IMR-90 (cell line): ENCODE measurements around the gene RAET1E. TPM values are rescaled to one million over a fixed set of nuclear protein-coding genes. Genes with fewer than 3 reads are reported as not detected.

Experiments used
- ATAC-seq: fragments of 200-7000 bp; cut with Tn5 transposase; 2 replicates; pipeline ENCODE4 v1.9.1; 2020; ENCODE audit warnings: low read depth, mild to moderate bottlenecking, moderate library complexity
- BruUV-seq: library from RNA; stranded (reverse); fragments of 400-500 nt; replicated peaks from 2 replicates; lab custom pipeline; 2021; lab: Mats Ljungman, UMichigan
- CTCF ChIA-PET: fragments of 300-600 bp; formaldehyde crosslinking; extraction: SDS; loops from one replicate; lab custom pipeline; 2021; ENCODE audit warnings: antibody characterized with exemption; lab: Yijun Ruan, JAX
- POLR2A ChIA-PET: fragments of 300-600 bp; sonication (Branson Sonifier 250); formaldehyde crosslinking; loops from one replicate; lab custom pipeline; 2022; ENCODE audit warnings: antibody characterized with exemption; ENCODE audit not compliant: unreplicated experiment; lab: Charles Lee
- DNase-seq: peaks from one replicate; pipeline ENCODE4 v3.0.0; 2013
- H2AFZ ChIP-seq: replicated peaks from 2 replicates; pipeline ENCODE3; 2013; ENCODE audit warnings: low read length, mild to moderate bottlenecking; ENCODE audit not compliant: poor library complexity
- H2AK5ac ChIP-seq: 2 replicates; pipeline ENCODE4 v1.6.1; 2013; ENCODE audit warnings: low read depth, low read length, inconsistent platforms
- H2AK9ac ChIP-seq: replicated peaks from 2 replicates; pipeline ENCODE3; 2013; ENCODE audit warnings: mild to moderate bottlenecking, low read depth, low read length, moderate library complexity; ENCODE audit not compliant: poor library complexity
- H2BK120ac ChIP-seq: 2 replicates; pipeline ENCODE4 v1.6.1; 2013; ENCODE audit warnings: low read depth, low read length, inconsistent platforms
- H2BK15ac ChIP-seq: 3 replicates; pipeline ENCODE4 v1.6.1; 2013; ENCODE audit warnings: low read depth, low read length, inconsistent platforms
- H2BK20ac ChIP-seq: 2 replicates; pipeline ENCODE4 v1.6.1; 2013; ENCODE audit warnings: low read depth, mild to moderate bottlenecking, inconsistent platforms, low read length, moderate library complexity
- H2BK5ac ChIP-seq: 2 replicates; pipeline ENCODE4 v1.6.1; 2013; ENCODE audit warnings: mild to moderate bottlenecking, low read depth, low read length, inconsistent platforms; ENCODE audit not compliant: poor library complexity, severe bottlenecking
- H3K14ac ChIP-seq: replicated peaks from 2 replicates; pipeline ENCODE4 v1.6.1; 2013; ENCODE audit warnings: low read depth, low read length, inconsistent platforms
- H3K18ac ChIP-seq: 2 replicates; pipeline ENCODE4 v1.6.1; 2013; ENCODE audit warnings: low read depth, low read length, control low read depth
- H3K23ac ChIP-seq: 2 replicates; pipeline ENCODE4 v1.6.1; 2013; ENCODE audit warnings: low read depth, low read length, inconsistent platforms
- H3K27ac ChIP-seq: 2 replicates; pipeline ENCODE4 v1.5.1; 2013; ENCODE audit warnings: mild to moderate bottlenecking, control low read depth, low read length; ENCODE audit not compliant: insufficient read depth
- H3K27me3 ChIP-seq: 2 replicates; pipeline ENCODE4 v1.6.1; 2013; ENCODE audit warnings: low read length; ENCODE audit not compliant: control insufficient read depth, insufficient read depth
- H3K36me3 ChIP-seq: 2 replicates; pipeline ENCODE4 v1.6.1; 2013; ENCODE audit warnings: low read length, mixed read lengths; ENCODE audit not compliant: control insufficient read depth, insufficient read depth
- H3K4ac ChIP-seq: 2 replicates; pipeline ENCODE4 v1.6.1; 2013; ENCODE audit warnings: low read depth, low read length, inconsistent platforms
- H3K4me1 ChIP-seq: 2 replicates; pipeline ENCODE4 v1.6.1; 2013; ENCODE audit warnings: low read length, mixed read lengths; ENCODE audit not compliant: control insufficient read depth, insufficient read depth
- H3K4me2 ChIP-seq: 2 replicates; pipeline ENCODE4 v1.6.1; 2013; ENCODE audit warnings: low read depth, mild to moderate bottlenecking, control low read depth, low read length, moderate library complexity
- H3K4me3 ChIP-seq: 2 replicates; pipeline ENCODE4 v1.5.1; 2013; ENCODE audit warnings: low read depth, mild to moderate bottlenecking, control low read depth, low read length, moderate library complexity; ENCODE audit not compliant: insufficient read depth
- H3K56ac ChIP-seq: 2 replicates; pipeline ENCODE4 v1.6.1; 2013; ENCODE audit warnings: low read length, inconsistent platforms; ENCODE audit not compliant: insufficient read depth; ENCODE audit errors: extremely low read depth
- H3K79me1 ChIP-seq, 2 experiments: 2 replicates each; pipeline ENCODE4 v1.6.1; 2013; ENCODE audit warnings: low read length in 2 of 2, inconsistent platforms in 1 of 2, low read depth in 1 of 2
- H3K9ac ChIP-seq: 2 replicates; pipeline ENCODE4 v1.6.1; 2013; ENCODE audit warnings: low read depth, low read length, control low read depth
- H3K9me1 ChIP-seq: 2 replicates; pipeline ENCODE4 v1.6.1; 2013; ENCODE audit warnings: low read length, inconsistent platforms; ENCODE audit not compliant: insufficient read depth
- H3K9me3 ChIP-seq: 2 replicates; pipeline ENCODE4 v1.6.1; 2013; ENCODE audit warnings: low read length; ENCODE audit not compliant: control insufficient read depth, insufficient read depth
- H4K20me1 ChIP-seq: 2 replicates; pipeline ENCODE4 v1.6.1; 2013; ENCODE audit warnings: low read length, inconsistent platforms; ENCODE audit not compliant: insufficient read depth
- H4K5ac ChIP-seq: 2 replicates; pipeline ENCODE4 v1.6.1; 2013; ENCODE audit warnings: mild to moderate bottlenecking, low read depth, low read length, control low read depth
- H4K8ac ChIP-seq, 2 experiments: 2 replicates each; pipeline ENCODE4 v1.6.1; 2013; ENCODE audit warnings: low read depth in 2 of 2, low read length in 2 of 2, control low read depth in 1 of 2, inconsistent platforms in 1 of 2
- H4K91ac ChIP-seq: 2 replicates; pipeline ENCODE4 v1.6.1; 2013; ENCODE audit warnings: low read depth, low read length, inconsistent platforms; ENCODE audit not compliant: insufficient read depth
- BHLHE40 ChIP-seq: fragments of 150-350 bp; IDR thresholded peaks from 2 replicates; pipeline ENCODE4 v1.6.1; 2016; ENCODE audit warnings: mild to moderate bottlenecking, low read depth, low read length
- CHD1 ChIP-seq: IDR thresholded peaks from 2 replicates; pipeline ENCODE4 v1.6.1; 2012; ENCODE audit warnings: low read depth, low read length, improper control_type of control experiment
- FOS ChIP-seq: fragments of 150-350 bp; IDR thresholded peaks from 2 replicates; pipeline ENCODE4 v1.6.1; 2016; ENCODE audit warnings: low read depth, low read length
- MAFK ChIP-seq: IDR thresholded peaks from 2 replicates; pipeline ENCODE4 v1.6.1; 2012; ENCODE audit warnings: low read depth, low read length, improper control_type of control experiment
- MAZ ChIP-seq: IDR thresholded peaks from 2 replicates; pipeline ENCODE4 v1.6.1; 2012; ENCODE audit warnings: low read depth, mild to moderate bottlenecking, low read length, improper control_type of control experiment, moderate library complexity, borderline replicate concordance
- MXI1 ChIP-seq: IDR thresholded peaks from 2 replicates; pipeline ENCODE4 v1.6.1; 2012; ENCODE audit warnings: low read depth, mild to moderate bottlenecking, low read length, moderate library complexity, borderline replicate concordance
- NFE2L2 ChIP-seq: fragments of 150-350 bp; IDR thresholded peaks from 2 replicates; pipeline ENCODE4 v1.6.1; 2016; ENCODE audit warnings: low read depth, mild to moderate bottlenecking, low read length
- POLR2A ChIP-seq: IDR thresholded peaks from 2 replicates; pipeline ENCODE4 v1.6.1; 2012; ENCODE audit warnings: mild to moderate bottlenecking, low read depth, low read length
- RAD21 ChIP-seq: IDR thresholded peaks from 2 replicates; pipeline ENCODE4 v1.6.1; 2012; ENCODE audit warnings: low read length, improper control_type of control experiment
- RFX5 ChIP-seq: IDR thresholded peaks from 2 replicates; pipeline ENCODE4 v1.8.0; 2012; ENCODE audit warnings: low read depth, mild to moderate bottlenecking, low read length, moderate library complexity
- SMC3 ChIP-seq: fragments of 150-350 bp; IDR thresholded peaks from 2 replicates; pipeline ENCODE4 v1.6.1; 2016; ENCODE audit warnings: low read depth, mild to moderate bottlenecking, antibody characterized with exemption, low read length, moderate library complexity
- WGBS, 2 experiments: methylation state at CpG; one replicate each; pipeline versions ENCODE4 v1.1.5 to v1.1.7; 2013; ENCODE audit warnings: missing lambda C conversion rate in 2 of 2; ENCODE audit not compliant: insufficient read length in 1 of 2; ENCODE audit errors: extremely low coverage in 2 of 2; 5-methylcytosine and 5-hydroxymethylcytosine counted together
- dilution Hi-C: fragments of 300-500 bp; cut with HindIII; formaldehyde crosslinking; loops from one replicate; pipeline ENCODE4 v1.14.3; 2018; ENCODE audit warnings: low sequenced_read_pairs; ENCODE audit not compliant: unreplicated experiment
- in situ Hi-C: fragments of 300-500 bp; cut with MboI; formaldehyde crosslinking; loops from 3 replicates; pipeline ENCODE4 v1.14.3; 2019; ENCODE audit warnings: low sequenced_read_pairs, inconsistent platforms, mixed read lengths
- intact Hi-C: fragments of 100-400 bp; cut with micrococcal nuclease; formaldehyde crosslinking; loops from 2 replicates; pipeline ENCODE4 v1.10.0; 2022
- polyA plus RNA-seq, 3 experiments: library from polyadenylated mRNA; depleted of rRNA; stranded (reverse); fragments of >200 nt; gene quantifications; 2 replicates each; pipeline ENCODE4 v1.2.3, GENCODE V29; 2012; ENCODE audit warnings: low replicate concordance in 1 of 3
- total RNA-seq: library from RNA; depleted of rRNA; stranded (reverse); fragments of >200 nt; gene quantifications from 2 replicates; pipeline ENCODE4 v1.2.3, GENCODE V29; 2012

The RAET1E gene
- total and polyA plus RNA-seq, 2 of the 4 experiments (the other 2 are of a cell fraction), result not detected

GRCh38 chr6:149857541-149857940 lies 40.4 kb downstream of the RAET1E start:
- intact Hi-C loops, result no loop called here
- TF ChIP-seq RFX5 (no peak), RAD21 (no peak), FOS (no peak), CHD1 (no peak), BHLHE40 (no peak), MXI1 (no peak), MAZ (no peak), MAFK (no peak), NFE2L2 (no peak), SMC3 (no peak), POLR2A (no peak)
- no peak overlapping the region for H3K4me2 ChIP-seq
- H3K9ac ChIP-seq, result no peak overlapping the region; the same call in 1 of the 2 replicates
- H2BK120ac ChIP-seq, result peak overlapping the region; percentile 93
- BruUV-seq, result no TSS peak
- in situ Hi-C loops, result no loop called here
- H3K14ac ChIP-seq, result peak overlapping the region; percentile 83
- H4K91ac ChIP-seq, result peak overlapping the region; percentile 84; the same call in 1 of the 2 replicates
- H2AFZ ChIP-seq, result no peak overlapping the region
- H2AK5ac ChIP-seq, result peak overlapping the region; percentile 69; the same call in 1 of the 2 replicates
- H3K27me3 ChIP-seq, result no peaks in the 10 kb centered on the region
- ChIA-PET CTCF (interaction anchor here (0.7 kb wide), 1 partner anchor 46 kb away, joined by 6 read pairs; no protein-coding TSS in a partner anchor), POLR2A (no interaction called here)
- peak overlapping the region; percentile 98 for H3K4ac ChIP-seq
- no peak overlapping the region for H3K4me3 ChIP-seq
- H3K18ac ChIP-seq, result peak overlapping the region; percentile 76; the same call in 1 of the 2 replicates
- peaks cover 24% of the 10 kb centered on the region for H3K9me1 ChIP-seq
- H2BK5ac ChIP-seq, result peak overlapping the region; percentile 98
- H2BK20ac ChIP-seq, result peak overlapping the region; percentile 71; the same call in 1 of the 2 replicates
- peak overlapping the region; percentile 82 for H2BK15ac ChIP-seq
- peak overlapping the region; percentile 54; the same call in 1 of the 2 replicates for H3K27ac ChIP-seq
- H3K23ac ChIP-seq, result peak overlapping the region; percentile 82; the same call in 1 of the 2 replicates
- no CpG with 5 or more reads among the region's 5 CpGs for WGBS, 2 experiments
- H3K9me3 ChIP-seq, result no peaks in the 10 kb centered on the region
- H4K20me1 ChIP-seq, result peaks cover 16% of the 10 kb centered on the region
- H3K36me3 ChIP-seq, result peaks cover 3% of the 10 kb centered on the region; the same call in 1 of the 2 replicates
- H4K8ac ChIP-seq, result peak overlapping the region in 1 of 2 experiments; percentile 77; a peak in 3 of 4 replicates
- H3K4me1 ChIP-seq, result peaks cover 34% of the 10 kb centered on the region
- ATAC-seq, result no peak
- H3K79me1 ChIP-seq, result peaks cover 20 to 55% of the 10 kb centered on the region in 2 experiments
- no peak overlapping the region for H2AK9ac ChIP-seq
- peak overlapping the region; percentile 11; the same call in 1 of the 2 replicates for H3K56ac ChIP-seq
- DNase-seq, result no peak
- dilution Hi-C loops, result no loop called here
- no peak overlapping the region; the same call in 1 of the 2 replicates for H4K5ac ChIP-seq
